Natural killer cell treated with Interleukin-12 subunit alpha and Interleukin-12 subunit beta and Interleukin-15 and Interleukin-18, amount 100 ng/mL, for 72 hours (primary cell): ENCODE data around the gene ZNF552. TPM values are rescaled to one million over a fixed set of nuclear protein-coding genes. Genes with fewer than 3 reads are reported as not detected.
"Not testable (repeated sequence)": the region's sequence is repeated elsewhere in the genome, so short reads cannot be mapped to it uniquely, and the experiment has no call there.

Source experiments
- ATAC-seq, 2 donors: fragments of 150-1000 bp; cut with Tn5 transposase in 1 of 2; sonication (Bioruptor Pico), chemical (Tn5 transposase) in 1 of 2; 2 replicates each; pipeline ENCODE4 v1.10.0; 2021
- DNase-seq: peaks from one replicate; pipeline ENCODE4 v3.0.0; 2022; ENCODE audit warnings: low spot score
- H3K27ac Mint-ChIP-seq, 2 donors: 1 replicate in 1 of 2; 2 replicates in 1 of 2; pipeline ENCODE4 v1.8.0; 2022; ENCODE audit warnings: mixed read lengths in 2 of 2, mild to moderate bottlenecking in 1 of 2, moderate library complexity in 1 of 2
- H3K27me3 Mint-ChIP-seq, 2 donors: 1 replicate in 1 of 2; 2 replicates in 1 of 2; pipeline ENCODE4 v1.8.0; 2022; ENCODE audit warnings: mixed read lengths in 2 of 2
- H3K36me3 Mint-ChIP-seq: one replicate; pipeline ENCODE4 v1.8.0; 2022; ENCODE audit warnings: mixed read lengths
- H3K4me1 Mint-ChIP-seq, 2 donors: 1 replicate in 1 of 2; 2 replicates in 1 of 2; pipeline ENCODE4 v1.8.0; 2022; ENCODE audit warnings: low read depth in 2 of 2, mixed read lengths in 2 of 2, mild to moderate bottlenecking in 1 of 2
- H3K4me3 Mint-ChIP-seq: one replicate; pipeline ENCODE4 v1.8.0; 2022; ENCODE audit warnings: mixed read lengths
- H3K9me3 Mint-ChIP-seq: 2 replicates; pipeline ENCODE4 v1.8.0; 2022; ENCODE audit warnings: mixed read lengths
- total RNA-seq, 2 donors: library from RNA; stranded (reverse); gene quantifications; one replicate each; pipeline ENCODE4 v1.2.3, GENCODE V29; 2022

ZNF552 gene
- total RNA-seq, 2 donors from 2014 or later = 6.8 to 10.9 TPM

- H3K27ac Mint-ChIP-seq = no peak overlapping the region
- H3K4me1 Mint-ChIP-seq = peaks cover 16 to 25% of the 10 kb centered on the region in 2 donors
- ATAC-seq (no peak), DNase-seq (no peak)
- peaks cover 6% of the 10 kb centered on the region for H3K36me3 Mint-ChIP-seq
- no peaks in the 10 kb centered on the region for H3K9me3 Mint-ChIP-seq
- no peak overlapping the region for H3K4me3 Mint-ChIP-seq
- H3K27me3 Mint-ChIP-seq = no peaks in the 10 kb centered on the region
Observed at GRCh38 chr19:57829316-57829715, 14.6 kb upstream of the ZNF552 start.

GRCh38 chr19:57825511-57825910 is 10.8 kb upstream of the ZNF552 start:
- DNase-seq = no peak
- Mint-ChIP-seq H3K9me3 (no peaks in the 10 kb centered on the region), H3K27me3 (no peaks in the 10 kb centered on the region), H3K4me1 (peaks cover 38 to 42% of the 10 kb centered on the region in 2 donors), H3K27ac (no peak overlapping the region), H3K4me3 (no peak overlapping the region), H3K36me3 (peaks cover 17% of the 10 kb centered on the region)
- ATAC-seq = no peak

- not testable (repeated sequence) for ATAC-seq, H3K9me3 Mint-ChIP-seq, H3K4me3 Mint-ChIP-seq, DNase-seq, H3K27me3 Mint-ChIP-seq
- H3K27ac Mint-ChIP-seq = peak overlapping the region in 1 of 2 donors; percentile 1
- H3K36me3 Mint-ChIP-seq = peaks cover 23% of the 10 kb centered on the region
- H3K4me1 Mint-ChIP-seq = peaks cover 45% of the 10 kb centered on the region in 2 donors
Observed at GRCh38 chr19:57823608-57824007, 8.9 kb upstream of the ZNF552 start.

- not testable (repeated sequence) for ATAC-seq
Observed at GRCh38 chr19:57823155-57823554, 8.4 kb upstream of the ZNF552 start.

GRCh38 chr19:57821501-57821900 is 6.8 kb upstream of the ZNF552 start:
- H3K27ac Mint-ChIP-seq = peak overlapping the region in 1 of 2 donors; percentile 96
- not testable (repeated sequence) for ATAC-seq, H3K27me3 Mint-ChIP-seq

More at GRCh38 chr19:57823155-57823554, 8.4 kb upstream of the ZNF552 start:
- not testable (repeated sequence) for H3K27me3 Mint-ChIP-seq, DNase-seq, H3K4me3 Mint-ChIP-seq, H3K9me3 Mint-ChIP-seq
- Mint-ChIP-seq H3K27ac (peak overlapping the region in 1 of 2 donors; percentile 1), H3K36me3 (peaks cover 23% of the 10 kb centered on the region), H3K4me1 (peaks cover 45 to 49% of the 10 kb centered on the region in 2 donors)

GRCh38 chr19:57821095-57821494 is 6.4 kb upstream of the ZNF552 start:
- not testable (repeated sequence) for DNase-seq, H3K9me3 Mint-ChIP-seq, ATAC-seq, H3K27me3 Mint-ChIP-seq
- Mint-ChIP-seq H3K4me1 (peaks cover 39 to 40% of the 10 kb centered on the region in 2 donors), H3K4me3 (peak overlapping the region; percentile 94), H3K27ac (peak overlapping the region; percentile 96 to 99), H3K36me3 (peaks cover 16% of the 10 kb centered on the region)

More at GRCh38 chr19:57821501-57821900, 6.8 kb upstream of the ZNF552 start:
- H3K9me3 Mint-ChIP-seq, DNase-seq: not testable (repeated sequence)
- peaks cover 16% of the 10 kb centered on the region for H3K36me3 Mint-ChIP-seq
- peak overlapping the region; percentile 94 for H3K4me3 Mint-ChIP-seq
- H3K4me1 Mint-ChIP-seq = peaks cover 39 to 41% of the 10 kb centered on the region in 2 donors

GRCh38 chr19:57820599-57820998 is 5.9 kb upstream of the ZNF552 start:
- DNase-seq (no peak), ATAC-seq (no peak)
- Mint-ChIP-seq H3K36me3 (peaks cover 16% of the 10 kb centered on the region), H3K27me3 (no peaks in the 10 kb centered on the region), H3K4me3 (peak overlapping the region; percentile 94), H3K9me3 (no peaks in the 10 kb centered on the region), H3K4me1 (peaks cover 39 to 40% of the 10 kb centered on the region in 2 donors), H3K27ac (peak overlapping the region; percentile 96 to 99)

GRCh38 chr19:57819475-57820148 is 4.9 kb upstream of the ZNF552 start:
- Mint-ChIP-seq H3K27ac (peak overlapping the region; percentile 96 to 99), H3K4me3 (peak overlapping the region; percentile 94), H3K9me3 (no peaks in the 10 kb centered on the region), H3K4me1 (peaks cover 47 to 48% of the 10 kb centered on the region in 2 donors), H3K36me3 (peaks cover 16% of the 10 kb centered on the region), H3K27me3 (no peaks in the 10 kb centered on the region)
- DNase-seq (peak; percentile 87), ATAC-seq (peak; percentile 94 to 95)

GRCh38 chr19:57818378-57818777 is 3.7 kb upstream of the ZNF552 start:
- H3K27me3 Mint-ChIP-seq = no peaks in the 10 kb centered on the region
- peaks cover 16% of the 10 kb centered on the region for H3K36me3 Mint-ChIP-seq
- H3K4me1 Mint-ChIP-seq = peaks cover 51% of the 10 kb centered on the region in 2 donors
- H3K4me3 Mint-ChIP-seq = peak overlapping the region; percentile 94
- ATAC-seq (no peak), DNase-seq (no peak)
- peak overlapping the region in 1 of 2 donors; percentile 96 for H3K27ac Mint-ChIP-seq
- no peaks in the 10 kb centered on the region for H3K9me3 Mint-ChIP-seq

- Mint-ChIP-seq H3K27me3 (no peaks in the 10 kb centered on the region), H3K4me1 (peaks cover 50 to 51% of the 10 kb centered on the region in 2 donors), H3K27ac (no peak overlapping the region), H3K4me3 (peak overlapping the region; percentile 94), H3K36me3 (peaks cover 16% of the 10 kb centered on the region), H3K9me3 (no peaks in the 10 kb centered on the region)
- ATAC-seq = no peak
- no peak for DNase-seq
Observed at GRCh38 chr19:57817976-57818375, 3.3 kb upstream of the ZNF552 start.

- Mint-ChIP-seq H3K27me3 (no peaks in the 10 kb centered on the region), H3K9me3 (no peaks in the 10 kb centered on the region), H3K4me3 (no peak overlapping the region), H3K4me1 (peaks cover 51 to 52% of the 10 kb centered on the region in 2 donors), H3K27ac (no peak overlapping the region), H3K36me3 (peaks cover 15% of the 10 kb centered on the region)
- no peak for ATAC-seq
- DNase-seq = no peak
Observed at GRCh38 chr19:57816652-57817051, 1.9 kb upstream of the ZNF552 start.

- peaks cover 10% of the 10 kb centered on the region for H3K36me3 Mint-ChIP-seq
- H3K27me3 Mint-ChIP-seq = no peaks in the 10 kb centered on the region
- H3K27ac Mint-ChIP-seq = peak overlapping the region; percentile 85 to 95
- peaks cover 41 to 47% of the 10 kb centered on the region in 2 donors for H3K4me1 Mint-ChIP-seq
- no peak for ATAC-seq
- H3K4me3 Mint-ChIP-seq = peak overlapping the region; percentile 97
- no peaks in the 10 kb centered on the region for H3K9me3 Mint-ChIP-seq
- DNase-seq = no peak
Observed at GRCh38 chr19:57815247-57816075, 748 bp upstream of the ZNF552 start.

- peak overlapping the region; percentile 85 to 95 for H3K27ac Mint-ChIP-seq
- peaks cover 8% of the 10 kb centered on the region for H3K36me3 Mint-ChIP-seq
- H3K9me3 Mint-ChIP-seq = no peaks in the 10 kb centered on the region
- no peaks in the 10 kb centered on the region for H3K27me3 Mint-ChIP-seq
- DNase-seq (no peak), ATAC-seq (no peak)
- peak overlapping the region; percentile 97 for H3K4me3 Mint-ChIP-seq
- peaks cover 29 to 42% of the 10 kb centered on the region in 2 donors for H3K4me1 Mint-ChIP-seq
Observed at GRCh38 chr19:57813919-57814504, 701 bp downstream of the ZNF552 start.
